ENCODE results near the gene RAD51B.
"Not testable (repeated sequence)": the region's sequence is repeated elsewhere in the genome, so short reads cannot be mapped to it uniquely, and the experiment has no call there.

RAD51B gene

GRCh38 chr14:67951529-67952135, 132.1 kb downstream of the RAD51B start:
- DNase-seq: peak; percentile 37

- no peak for DNase-seq
These were observed 132.8 kb downstream of the RAD51B start for GRCh38 chr14:67952381-67952780.

- DNase-seq: no peak
These were observed 133.2 kb downstream of the RAD51B start for GRCh38 chr14:67952786-67953185.

- no peak for DNase-seq
These were observed 135.7 kb downstream of the RAD51B start for GRCh38 chr14:67955261-67955660.

- DNase-seq: no peak
These were observed 138.4 kb downstream of the RAD51B start for GRCh38 chr14:67957946-67958345.

- no peak for DNase-seq
These were observed 142.1 kb downstream of the RAD51B start for GRCh38 chr14:67961676-67962075.

GRCh38 chr14:67962215-67962644, 142.7 kb downstream of the RAD51B start:
- DNase-seq: no peak

- no peak for DNase-seq
These were observed 144.0 kb downstream of the RAD51B start for GRCh38 chr14:67963545-67963944.

- DNase-seq: peak; percentile 41
These were observed 144.6 kb downstream of the RAD51B start for GRCh38 chr14:67963960-67964812.

- DNase-seq: no peak
These were observed 146.1 kb downstream of the RAD51B start for GRCh38 chr14:67965696-67966095.

GRCh38 chr14:67967206-67967605, 147.6 kb downstream of the RAD51B start:
- no peak for DNase-seq

- not testable (repeated sequence) for DNase-seq
These were observed 148.4 kb downstream of the RAD51B start for GRCh38 chr14:67967970-67968369.

GRCh38 chr14:67970923-67971322, 151.3 kb downstream of the RAD51B start:
- no peak for DNase-seq

- peak; percentile 80 for DNase-seq
These were observed 152.3 kb downstream of the RAD51B start for GRCh38 chr14:67971627-67972625.

GRCh38 chr14:67973436-67973835, 153.9 kb downstream of the RAD51B start:
- no peak for DNase-seq

GRCh38 chr14:67975470-67975869, 155.9 kb downstream of the RAD51B start:
- DNase-seq: no peak

GRCh38 chr14:67977434-67978034, 158.0 kb downstream of the RAD51B start:
- no peak for DNase-seq

GRCh38 chr14:67978749-67979148, 159.2 kb downstream of the RAD51B start:
- no peak for DNase-seq

- DNase-seq: no peak
These were observed 163.4 kb downstream of the RAD51B start for GRCh38 chr14:67982711-67983608.

GRCh38 chr14:67984274-67984673, 164.7 kb downstream of the RAD51B start:
- DNase-seq: no peak

GRCh38 chr14:67986131-67986841, 166.7 kb downstream of the RAD51B start:
- peak; percentile 49 for DNase-seq
